GM12878 (cell line): ENCODE results near the gene RBMS1.

Source experiments
- ATF2 ChIP-seq: IDR thresholded peaks from 2 replicates; pipeline ENCODE4 v1.6.1; 2012; ENCODE audit warnings: low read length, inconsistent platforms
- CBFB ChIP-seq: IDR thresholded peaks from 2 replicates; pipeline ENCODE4 v1.6.1; 2016; ENCODE audit warnings: antibody characterized with exemption, low read depth
- CTCF ChIP-seq, 3 experiments: IDR thresholded peaks in 2 of 3; conservative IDR thresholded peaks in 1 of 3; 2 replicates each; pipeline ENCODE4 v1.5.1; 2011; ENCODE audit warnings: low read depth in 3 of 3, low read length in 3 of 3, mild to moderate bottlenecking in 3 of 3, control low read depth in 2 of 3, moderate library complexity in 2 of 3, inconsistent platforms in 1 of 3, mixed read lengths in 1 of 3; ENCODE audit not compliant: control insufficient read depth in 2 of 3, insufficient read depth in 1 of 3; ENCODE audit errors: extremely low read depth in 1 of 3
- EP300 ChIP-seq, 2 experiments: fragments of 150-350 bp in 1 of 2; IDR thresholded peaks; 2 replicates each; pipeline ENCODE4 v1.6.1; 2011 to 2012; ENCODE audit warnings: low read depth in 2 of 2, low read length in 2 of 2, borderline replicate concordance in 1 of 2, improper control_type of control experiment in 1 of 2, inconsistent platforms in 1 of 2; ENCODE audit not compliant: control insufficient read depth in 1 of 2
- EZH2 ChIP-seq: IDR thresholded peaks from 2 replicates; pipeline ENCODE4 v1.6.1; 2012; ENCODE audit warnings: low read depth, mild to moderate bottlenecking, control low read depth, inconsistent platforms, low read length, borderline replicate concordance; ENCODE audit not compliant: control insufficient read depth
- MEF2B ChIP-seq: fragments of 450-650 bp; IDR thresholded peaks from 2 replicates; pipeline ENCODE4 v1.6.1; 2018; ENCODE audit warnings: mild to moderate bottlenecking, moderate library complexity; ENCODE audit not compliant: partially characterized antibody, poor library complexity, severe bottlenecking
- NBN ChIP-seq: fragments of 450-650 bp; IDR thresholded peaks from 2 replicates; pipeline ENCODE4 v1.6.1; 2016
- POLR2A ChIP-seq: IDR thresholded peaks from 2 replicates; pipeline ENCODE4 v1.6.1; 2011; ENCODE audit warnings: low read depth, mild to moderate bottlenecking, low read length
- SMAD1 ChIP-seq: fragments of 450-650 bp; IDR thresholded peaks from 2 replicates; pipeline ENCODE4 v1.6.1; 2018; ENCODE audit warnings: mild to moderate bottlenecking, low read depth; ENCODE audit not compliant: partially characterized antibody
- SP1 ChIP-seq: IDR thresholded peaks from one replicate; pipeline ENCODE4 v1.6.1; 2011; ENCODE audit warnings: low read depth, low read length
- SREBF2 ChIP-seq: IDR thresholded peaks from 2 replicates; pipeline ENCODE4 v1.6.1; 2012; ENCODE audit warnings: mild to moderate bottlenecking, low read length
- TAF1 ChIP-seq: IDR thresholded peaks from 2 replicates; pipeline ENCODE4 v1.6.1; 2011; ENCODE audit warnings: mild to moderate bottlenecking, low read depth, low read length, borderline replicate concordance
- USF2 ChIP-seq: IDR thresholded peaks from 2 replicates; pipeline ENCODE4 v1.6.1; 2011; ENCODE audit warnings: low read depth, low read length, improper control_type of control experiment, borderline replicate concordance

- no peak for TF ChIP-seq POLR2A
- TF ChIP-seq CTCF (IDR thresholded peaks at IDR 0.05 in 2 of 3, conservative IDR thresholded peaks at IDR 0.05 in 1 of 3; ENCODE audit: control insufficient read depth in 2 of 3, extremely low read depth in 1 of 3, insufficient read depth in 1 of 3, low read depth in 3 of 3, low read length in 3 of 3): no peak
- no peak for TF ChIP-seq NBN
- no peak for TF ChIP-seq CBFB
- TF ChIP-seq ATF2: no peak
- TF ChIP-seq EZH2: no peak
- TF ChIP-seq SREBF2: no peak
- no peak for TF ChIP-seq EP300 (IDR thresholded peaks at IDR 0.05; ENCODE audit: borderline replicate concordance in 1 of 2, control insufficient read depth in 1 of 2, low read depth in 2 of 2, low read length in 2 of 2)
- TF ChIP-seq TAF1: no peak
- no peak for TF ChIP-seq MEF2B
- no peak for TF ChIP-seq USF2
- no peak for TF ChIP-seq SP1
- no peak for TF ChIP-seq SMAD1
Observed at GRCh38 chr2:160251569-160251968, 242.0 kb downstream of the RBMS1 start.
